Left renal pelvis (tissue), 4 donors: ENCODE data around the gene ENPP1. TPM values are rescaled to one million over a fixed set of nuclear protein-coding genes. Genes with fewer than 3 reads are reported as not detected.

Experiments used
- polyA plus RNA-seq, 4 donors: library from polyadenylated mRNA; unstranded; fragments of 120-200 nt; gene quantifications; one replicate each; pipeline ENCODE4 v1.2.1, GENCODE V29; 2013; ENCODE audit not compliant: insufficient read length in 4 of 4

Gene ENPP1
- polyA plus RNA-seq, 4 donors: 14.5 to 22.5 (median 20.0) TPM

Other genes with a start within 250 kb of the ENPP1 start
- gene ARG1, start 234.8 kb upstream of the ENPP1 start, polyA plus RNA-seq: 1 to 10 TPM in 1 of 4 donors, under 1 TPM in 2, not detected in 1; 0.40 to 3.3 (median 0.98) TPM
- 10 to 100 TPM; 39.0 to 58.7 (median 53.5) TPM for gene MED23, start 179.8 kb upstream of the ENPP1 start, polyA plus RNA-seq
- gene ENPP3, start 170.7 kb upstream of the ENPP1 start, polyA plus RNA-seq: 1 to 10 TPM; 1.5 to 9.2 (median 8.2) TPM
- under 1 TPM in 1 of 4 donors, not detected in 3; 0.37 TPM for gene OR2A4, start 106.6 kb upstream of the ENPP1 start, polyA plus RNA-seq
- gene CTAGE9, start 97.0 kb upstream of the ENPP1 start, polyA plus RNA-seq: under 1 TPM in 1 of 4 donors, not detected in 3; 0.37 TPM
- gene CCN2, start 143.4 kb downstream of the ENPP1 start, polyA plus RNA-seq: 100 to 1,000 TPM; 204 to 357 (median 237) TPM